Smooth muscle cell (in vitro differentiated cells): Measurements from ENCODE around the gene TMEM132D. TPM values are rescaled to one million over a fixed set of nuclear protein-coding genes. Genes with fewer than 3 reads are reported as not detected.

Experiments
- DNase-seq: peaks from one replicate; lab custom pipeline; 2025; ENCODE audit not compliant: unreplicated experiment; lab: John Stamatoyannopoulos, UW
- H2AFZ ChIP-seq: fragments of 200-600 bp; sonication (generic); 2 replicates; pipeline ENCODE4 v1.6.0; 2016; ENCODE audit warnings: antibody characterized with exemption, low read depth, mild to moderate bottlenecking
- H3F3A ChIP-seq: fragments of 200-600 bp; sonication (generic); 2 replicates; pipeline ENCODE4 v1.6.0; 2017; ENCODE audit warnings: antibody characterized with exemption, low read depth
- H3K27ac ChIP-seq: fragments of 200-600 bp; sonication (generic); 2 replicates; pipeline ENCODE4 v1.5.1; 2016; ENCODE audit warnings: low read depth, mild to moderate bottlenecking
- H3K27me3 ChIP-seq: fragments of 200-600 bp; sonication (generic); 2 replicates; pipeline ENCODE4 v1.6.1; 2016; ENCODE audit warnings: low read depth, mild to moderate bottlenecking
- H3K36me3 ChIP-seq: fragments of 200-600 bp; sonication (generic); 2 replicates; pipeline ENCODE4 v1.5.1; 2016; ENCODE audit warnings: low read depth
- H3K4me1 ChIP-seq: fragments of 200-600 bp; sonication (generic); 2 replicates; pipeline ENCODE4 v1.5.1; 2016; ENCODE audit warnings: low read depth
- H3K4me2 ChIP-seq: fragments of 200-600 bp; sonication (generic); 2 replicates; pipeline ENCODE4 v1.6.0; 2016; ENCODE audit warnings: mild to moderate bottlenecking
- H3K4me3 ChIP-seq: fragments of 200-600 bp; sonication (generic); 2 replicates; pipeline ENCODE4 v1.5.1; 2016; ENCODE audit warnings: mild to moderate bottlenecking
- H3K79me2 ChIP-seq: fragments of 200-600 bp; sonication (generic); 2 replicates; pipeline ENCODE4 v1.6.0; 2016; ENCODE audit warnings: low read depth, mild to moderate bottlenecking
- H3K9ac ChIP-seq: fragments of 200-600 bp; sonication (generic); 2 replicates; pipeline ENCODE4 v1.6.0; 2016; ENCODE audit warnings: low read depth
- H3K9me3 ChIP-seq: fragments of 200-600 bp; sonication (generic); replicated peaks from 2 replicates; pipeline ENCODE4 v1.5.1; 2016; ENCODE audit warnings: low read depth
- H4K20me1 ChIP-seq: fragments of 200-600 bp; sonication (generic); 2 replicates; pipeline ENCODE4 v1.6.0; 2016; ENCODE audit warnings: low read depth
- whole genome bisulfite sequencing: methylation state at CpG from one replicate; pipeline ENCODE4 v1.1.7; 2016; ENCODE audit warnings: low lambda C conversion rate; 5-methylcytosine and 5-hydroxymethylcytosine counted together
- polyA plus RNA-seq: library from polyadenylated mRNA; unstranded; fragments of >200 nt; fragmentation: Nextera tagmentation; extraction: Ambion mirVana; gene quantifications from 2 replicates; pipeline ENCODE4 v1.2.1, GENCODE V29; 2016
- total RNA-seq: library from RNA; depleted of rRNA; stranded (reverse); fragments of >200 nt; gene quantifications from 2 replicates; pipeline ENCODE4 v1.2.3, GENCODE V29; 2014
- TF ChIP-seq, protein P1 (sequence below): fragments of 200-600 bp; sonication (generic); IDR thresholded peaks from 2 replicates; pipeline ENCODE4 v1.5.1; 2017; ENCODE audit warnings: borderline replicate concordance, mild to moderate bottlenecking, antibody characterized with exemption; ENCODE audit not compliant: insufficient read depth, poor library complexity, severe bottlenecking

The TMEM132D gene
- total and polyA plus RNA-seq, 2 experiments from 2014 or later = not detected

- no peak for DNase-seq
- TF ChIP-seq, protein P1, sequence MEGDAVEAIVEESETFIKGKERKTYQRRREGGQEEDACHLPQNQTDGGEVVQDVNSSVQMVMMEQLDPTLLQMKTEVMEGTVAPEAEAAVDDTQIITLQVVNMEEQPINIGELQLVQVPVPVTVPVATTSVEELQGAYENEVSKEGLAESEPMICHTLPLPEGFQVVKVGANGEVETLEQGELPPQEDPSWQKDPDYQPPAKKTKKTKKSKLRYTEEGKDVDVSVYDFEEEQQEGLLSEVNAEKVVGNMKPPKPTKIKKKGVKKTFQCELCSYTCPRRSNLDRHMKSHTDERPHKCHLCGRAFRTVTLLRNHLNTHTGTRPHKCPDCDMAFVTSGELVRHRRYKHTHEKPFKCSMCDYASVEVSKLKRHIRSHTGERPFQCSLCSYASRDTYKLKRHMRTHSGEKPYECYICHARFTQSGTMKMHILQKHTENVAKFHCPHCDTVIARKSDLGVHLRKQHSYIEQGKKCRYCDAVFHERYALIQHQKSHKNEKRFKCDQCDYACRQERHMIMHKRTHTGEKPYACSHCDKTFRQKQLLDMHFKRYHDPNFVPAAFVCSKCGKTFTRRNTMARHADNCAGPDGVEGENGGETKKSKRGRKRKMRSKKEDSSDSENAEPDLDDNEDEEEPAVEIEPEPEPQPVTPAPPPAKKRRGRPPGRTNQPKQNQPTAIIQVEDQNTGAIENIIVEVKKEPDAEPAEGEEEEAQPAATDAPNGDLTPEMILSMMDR = no peak
- Histone ChIP-seq H3K36me3 (no peaks in the 10 kb centered on the region), H3K4me3 (no peak overlapping the region), H4K20me1 (no peaks in the 10 kb centered on the region), H3F3A (no peaks in the 10 kb centered on the region), H3K9ac (no peak overlapping the region), H3K4me2 (no peak overlapping the region), H3K27ac (no peak overlapping the region), H3K9me3 (no peaks in the 10 kb centered on the region), H3K79me2 (no peaks in the 10 kb centered on the region), H3K4me1 (no peaks in the 10 kb centered on the region), H2AFZ (no peak overlapping the region), H3K27me3 (no peaks in the 10 kb centered on the region)
- WGBS = 49% methylated on average over 5 of the region's 5 CpGs
Observed at GRCh38 chr12:129696405-129696804, 207.4 kb downstream of the TMEM132D start.

DNA sequence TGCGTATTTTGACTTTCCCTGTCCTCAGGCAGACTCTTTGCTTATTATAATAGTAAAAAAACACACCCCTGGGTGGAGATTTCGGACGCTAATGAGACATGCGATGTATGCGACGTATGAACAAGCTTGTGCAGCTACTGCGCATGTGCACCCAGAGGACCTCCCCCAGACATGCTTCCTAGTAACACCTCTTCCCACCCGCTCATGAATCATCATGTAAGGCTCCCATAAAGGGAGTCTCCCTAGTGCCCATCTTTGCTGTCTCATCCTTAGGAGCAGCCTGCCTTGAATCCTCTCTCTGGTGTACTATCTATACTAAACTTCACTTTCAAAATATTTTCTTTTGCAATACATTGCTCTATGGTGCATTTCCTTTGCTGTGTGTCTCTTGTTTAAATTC lies 210.1 kb downstream of the TMEM132D start:
- H3K9me3 ChIP-seq = no peaks in the 10 kb centered on the region
- no peaks in the 10 kb centered on the region for H3K27me3 ChIP-seq
- WGBS = 94% methylated on average over 8 of the region's 8 CpGs
- H3K4me2 ChIP-seq = no peak overlapping the region
- no peaks in the 10 kb centered on the region for H3K36me3 ChIP-seq
- no peaks in the 10 kb centered on the region for H4K20me1 ChIP-seq
- H3F3A ChIP-seq = no peaks in the 10 kb centered on the region
- no peak overlapping the region for H2AFZ ChIP-seq
- DNase-seq = no peak
- no peak overlapping the region for H3K4me3 ChIP-seq
- no peaks in the 10 kb centered on the region for H3K79me2 ChIP-seq
- H3K4me1 ChIP-seq = no peaks in the 10 kb centered on the region
- TF ChIP-seq, protein P1 = no peak
- no peak overlapping the region for H3K9ac ChIP-seq
- H3K27ac ChIP-seq = no peak overlapping the region

DNA sequence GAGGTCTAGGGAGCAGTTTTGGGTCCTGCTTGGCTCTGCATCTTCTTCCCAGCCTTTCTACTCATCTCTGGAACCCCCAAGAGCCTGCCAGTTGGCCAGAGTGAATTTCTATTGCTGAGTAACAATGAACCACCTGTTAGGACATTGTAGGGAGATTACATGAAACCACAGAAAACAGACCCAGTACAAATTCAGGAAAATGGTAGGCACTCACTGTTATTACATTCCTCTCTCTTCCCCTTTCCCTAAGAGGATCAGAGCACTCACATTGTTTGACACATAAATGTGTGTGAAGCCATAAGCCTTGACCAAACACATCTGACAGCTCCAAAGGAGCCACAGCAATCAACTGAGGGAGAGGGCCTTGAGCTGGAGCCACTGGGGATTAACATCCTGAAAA lies 216.1 kb downstream of the TMEM132D start:
- no peak overlapping the region for H3K27ac ChIP-seq
- no peaks in the 10 kb centered on the region for H3K27me3 ChIP-seq
- no peaks in the 10 kb centered on the region for H3K36me3 ChIP-seq
- H3K4me2 ChIP-seq = no peak overlapping the region
- H3K4me1 ChIP-seq = no peaks in the 10 kb centered on the region
- no peak overlapping the region for H2AFZ ChIP-seq
- no peaks in the 10 kb centered on the region for H3K79me2 ChIP-seq
- TF ChIP-seq, protein P1 = no peak
- DNase-seq = no peak
- H3F3A ChIP-seq = no peaks in the 10 kb centered on the region
- no peak overlapping the region for H3K9ac ChIP-seq
- H3K9me3 ChIP-seq = no peaks in the 10 kb centered on the region
- no peaks in the 10 kb centered on the region for H4K20me1 ChIP-seq
- no peak overlapping the region for H3K4me3 ChIP-seq

DNA sequence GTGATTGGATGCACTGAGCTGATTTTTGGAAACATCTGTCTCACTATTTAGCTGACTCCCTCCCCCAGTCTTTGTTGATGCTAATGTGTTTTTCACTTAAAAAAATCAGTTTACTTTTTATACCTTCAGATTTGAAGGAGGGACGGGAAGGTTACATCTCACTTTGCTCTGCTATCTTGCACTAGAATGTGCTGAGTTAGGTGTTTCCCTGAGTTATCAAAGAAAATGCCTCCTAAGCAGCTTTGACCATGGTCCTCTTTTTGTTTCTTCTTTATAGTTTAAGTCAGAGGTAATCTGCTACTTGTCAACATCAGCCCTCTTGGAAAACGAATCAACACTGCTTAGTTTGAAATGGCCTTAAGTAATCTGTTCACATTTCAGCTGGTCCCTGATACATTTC lies 222.0 kb downstream of the TMEM132D start:
- Histone ChIP-seq H3K4me3 (no peak overlapping the region), H3K9ac (no peak overlapping the region), H3K4me1 (no peaks in the 10 kb centered on the region), H3K36me3 (no peaks in the 10 kb centered on the region), H3K9me3 (no peaks in the 10 kb centered on the region), H3F3A (no peaks in the 10 kb centered on the region), H3K27me3 (no peaks in the 10 kb centered on the region), H2AFZ (no peak overlapping the region), H3K79me2 (no peaks in the 10 kb centered on the region), H3K27ac (no peak overlapping the region), H3K4me2 (no peak overlapping the region), H4K20me1 (no peaks in the 10 kb centered on the region)
- TF ChIP-seq, protein P1 = no peak
- DNase-seq = no peak
- WGBS = 73% methylated on average over 2 of the region's 2 CpGs
